Caco-2 (cell line): ENCODE data around the gene GPT2. TPM values are rescaled to one million over a fixed set of nuclear protein-coding genes. Genes with fewer than 3 reads are reported as not detected.

Experiments
- BruUV-seq: library from RNA; stranded (reverse); fragments of 400-500 nt; replicated peaks from 2 replicates; lab custom pipeline; 2021; lab: Mats Ljungman, UMichigan
- CTCF ChIA-PET: fragments of 300-600 bp; sonication (Branson Sonifier 250); formaldehyde crosslinking; loops from one replicate; lab custom pipeline; 2022; ENCODE audit warnings: antibody characterized with exemption; lab: Charles Lee
- POLR2A ChIA-PET: fragments of 300-600 bp; sonication (Branson Sonifier 250); formaldehyde crosslinking; loops from one replicate; lab custom pipeline; 2022; ENCODE audit warnings: antibody characterized with exemption; lab: Charles Lee
- DNase-seq, 2 experiments: peaks; one replicate each; pipeline versions ENCODE4 v3.0.0 to v3.0.0-alpha.2; 2020 to 2022
- H3K27me3 ChIP-seq: replicated peaks from 2 replicates; pipeline ENCODE4 v1.6.0; 2011; ENCODE audit warnings: low read length; ENCODE audit not compliant: control insufficient read depth, insufficient read depth
- H3K36me3 ChIP-seq: 2 replicates; pipeline ENCODE4 v1.5.1; 2011; ENCODE audit warnings: low read length; ENCODE audit not compliant: control insufficient read depth, insufficient read depth
- H3K4me1 ChIP-seq: fragments of 250-450 bp; sonication (Bioruptor Pico); 2 replicates; pipeline ENCODE4 v1.5.1; 2020; ENCODE audit warnings: mild to moderate bottlenecking
- H3K4me3 ChIP-seq: 2 replicates; pipeline ENCODE4 v1.5.1; 2011; ENCODE audit warnings: low read depth, mild to moderate bottlenecking, control low read depth, low read length
- H3K9me3 ChIP-seq: fragments of 250-450 bp; sonication (Bioruptor Pico); 2 replicates; pipeline ENCODE4 v1.5.1; 2020; ENCODE audit warnings: mild to moderate bottlenecking, moderate library complexity
- H3K27ac Mint-ChIP-seq: one replicate; pipeline ENCODE4 v1.8.0; 2022; ENCODE audit warnings: mixed read lengths; ENCODE audit not compliant: unreplicated experiment
- H3K27me3 Mint-ChIP-seq: one replicate; pipeline ENCODE4 v1.8.0; 2022; ENCODE audit warnings: mixed read lengths; ENCODE audit not compliant: insufficient read depth, unreplicated experiment
- H3K36me3 Mint-ChIP-seq: one replicate; pipeline ENCODE4 v1.8.0; 2022; ENCODE audit warnings: mild to moderate bottlenecking, mixed read lengths; ENCODE audit not compliant: insufficient read depth, unreplicated experiment
- H3K4me1 Mint-ChIP-seq: one replicate; pipeline ENCODE4 v1.8.0; 2022; ENCODE audit warnings: low read depth, mixed read lengths; ENCODE audit not compliant: unreplicated experiment
- H3K4me3 Mint-ChIP-seq: one replicate; pipeline ENCODE4 v1.8.0; 2022; ENCODE audit warnings: mild to moderate bottlenecking, moderate library complexity, mixed read lengths; ENCODE audit not compliant: unreplicated experiment
- H3K9me3 Mint-ChIP-seq: one replicate; pipeline ENCODE4 v1.8.0; 2022; ENCODE audit warnings: mixed read lengths; ENCODE audit not compliant: unreplicated experiment
- CTCF ChIP-seq, 2 experiments: fragments of 200-600 bp in 1 of 2; IDR thresholded peaks; 1 replicate in 1 of 2; 2 replicates in 1 of 2; pipeline versions ENCODE4 v1.5.1 to v1.8.0; 2011 to 2022; ENCODE audit warnings: antibody characterized with exemption in 1 of 2, control low read depth in 1 of 2, inconsistent platforms in 1 of 2, low read depth in 1 of 2, low read length in 1 of 2, mild to moderate bottlenecking in 1 of 2, moderate library complexity in 1 of 2; ENCODE audit not compliant: insufficient read depth in 1 of 2, severe bottlenecking in 1 of 2, unreplicated experiment in 1 of 2
- intact Hi-C: fragments of 100-400 bp; cut with micrococcal nuclease; formaldehyde crosslinking; loops from one replicate; pipeline ENCODE4 v1.10.0; 2022; ENCODE audit not compliant: unreplicated experiment
- total RNA-seq: library from RNA; stranded (reverse); gene quantifications from 2 replicates; pipeline ENCODE4 v1.2.3, GENCODE V29; 2022

Gene GPT2
- total RNA-seq, 1 experiment from 2014 or later, result 128 TPM

- CTCF ChIA-PET, result no interaction called here
- DNase-seq, result no peak
- Mint-ChIP-seq H3K27me3 (no peaks in the 10 kb centered on the region), H3K9me3 (no peaks in the 10 kb centered on the region), H3K4me1 (peaks cover 8% of the 10 kb centered on the region), H3K36me3 (peaks cover 29% of the 10 kb centered on the region), H3K4me3 (no peak overlapping the region), H3K27ac (no peak overlapping the region)
- TF ChIP-seq CTCF (IDR thresholded peaks at IDR 0.05; ENCODE audit: insufficient read depth in 1 of 2, low read depth in 1 of 2, low read length in 1 of 2, severe bottlenecking in 1 of 2, unreplicated experiment in 1 of 2), result no peak
- no TSS peak for BruUV-seq
- Histone ChIP-seq H3K9me3 (no peaks in the 10 kb centered on the region), H3K36me3 (no peaks in the 10 kb centered on the region), H3K27me3 (no peaks in the 10 kb centered on the region), H3K4me3 (no peak overlapping the region), H3K4me1 (peaks cover 22% of the 10 kb centered on the region)
- POLR2A ChIA-PET, result no interaction called here
- intact Hi-C loops, result no loop called here
These were observed 91.8 kb downstream of the GPT2 start for GRCh38 chr16:46975908-46976470.

DNA sequence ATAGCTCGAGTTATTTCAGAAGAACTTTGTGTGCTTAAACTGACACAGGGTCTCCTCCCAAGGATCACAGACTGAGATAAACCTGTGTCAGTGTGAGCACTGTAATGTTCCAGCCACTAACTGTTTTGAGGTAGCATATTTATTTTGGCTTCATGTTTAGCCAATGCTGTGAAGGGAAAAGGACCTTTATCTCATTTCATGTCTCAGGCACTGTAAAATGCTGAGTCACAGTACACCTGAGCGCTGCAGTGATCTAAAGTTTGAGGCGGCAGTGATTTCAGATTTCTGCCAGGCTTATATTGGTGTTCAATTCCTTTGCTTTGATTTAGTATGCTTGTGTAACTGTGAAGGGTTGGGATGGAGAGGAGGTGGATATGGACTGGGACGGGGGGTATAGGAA, 92.4 kb downstream of the GPT2 start:
- CTCF ChIA-PET, result no interaction called here
- no peak for TF ChIP-seq CTCF (IDR thresholded peaks at IDR 0.05; ENCODE audit: insufficient read depth in 1 of 2, low read depth in 1 of 2, low read length in 1 of 2, severe bottlenecking in 1 of 2, unreplicated experiment in 1 of 2)
- Mint-ChIP-seq H3K27me3 (no peaks in the 10 kb centered on the region), H3K4me3 (no peak overlapping the region), H3K4me1 (peaks cover 8% of the 10 kb centered on the region), H3K36me3 (peaks cover 23% of the 10 kb centered on the region), H3K9me3 (no peaks in the 10 kb centered on the region), H3K27ac (peak overlapping the region; percentile 65)
- H3K4me3 ChIP-seq, result no peak overlapping the region
- H3K4me1 ChIP-seq, result peaks cover 22% of the 10 kb centered on the region
- H3K36me3 ChIP-seq, result no peaks in the 10 kb centered on the region
- intact Hi-C loops, result no loop called here
- H3K27me3 ChIP-seq, result no peaks in the 10 kb centered on the region
- DNase-seq, result peak in 1 of 2 experiments; percentile 6
- H3K9me3 ChIP-seq, result no peaks in the 10 kb centered on the region
- POLR2A ChIA-PET, result no interaction called here
- BruUV-seq, result no TSS peak

Other genes with a start within 250 kb of the GPT2 start
- 120 and 135 TPM in 2 replicates for gene VPS35, start 195.2 kb upstream of the GPT2 start, total RNA-seq
- gene ORC6, start 194.7 kb upstream of the GPT2 start, total RNA-seq, result 55.2 and 56.3 TPM in 2 replicates
- gene MYLK3, start 136.0 kb upstream of the GPT2 start, total RNA-seq, result 1.2 and 1.8 TPM in 2 replicates
- gene C16orf87, start 53.2 kb upstream of the GPT2 start, total RNA-seq, result 11.9 and 12.1 TPM in 2 replicates
- 56.2 and 56.7 TPM in 2 replicates for gene DNAJA2, start 89.3 kb downstream of the GPT2 start, total RNA-seq